ENCODE data around the gene PRKD2. TPM values are rescaled to one million over a fixed set of nuclear protein-coding genes. Genes with fewer than 3 reads are reported as not detected.

PRKD2 gene
- total RNA-seq, 3 donors from 2014 or later, result 52.5 to 70.5 (median 62.9) TPM

DNA sequence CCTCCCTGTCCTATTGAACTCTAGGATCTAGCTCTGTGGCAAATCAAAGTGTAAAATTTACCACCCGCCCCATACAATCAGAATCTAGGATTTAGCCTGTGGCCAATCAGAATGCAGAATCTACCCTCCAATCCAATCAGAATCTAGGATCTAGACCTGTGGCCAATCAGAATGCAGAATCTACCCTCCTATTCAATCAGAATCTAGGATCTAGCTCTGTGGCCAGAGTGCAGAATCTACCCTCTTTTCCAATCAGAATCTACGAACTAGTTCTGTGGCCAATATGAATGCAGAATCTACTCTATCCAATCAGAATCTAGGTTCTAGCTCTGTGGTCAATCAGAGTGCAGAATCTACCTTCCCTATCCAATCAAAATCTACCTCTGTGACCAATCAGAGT lies 25.8 kb downstream of the PRKD2 start:
- DNase-seq, result no peak
- Histone ChIP-seq H3K36me3 (ENCODE audit: low read depth) (peaks cover 20% of the 10 kb centered on the region), H3K4me1 (ENCODE audit: low read depth) (no peaks in the 10 kb centered on the region), H3K9me3 (no peaks in the 10 kb centered on the region), H3K4me3 (no peak overlapping the region)
- no peak for ATAC-seq
- TF ChIP-seq, protein P1, sequence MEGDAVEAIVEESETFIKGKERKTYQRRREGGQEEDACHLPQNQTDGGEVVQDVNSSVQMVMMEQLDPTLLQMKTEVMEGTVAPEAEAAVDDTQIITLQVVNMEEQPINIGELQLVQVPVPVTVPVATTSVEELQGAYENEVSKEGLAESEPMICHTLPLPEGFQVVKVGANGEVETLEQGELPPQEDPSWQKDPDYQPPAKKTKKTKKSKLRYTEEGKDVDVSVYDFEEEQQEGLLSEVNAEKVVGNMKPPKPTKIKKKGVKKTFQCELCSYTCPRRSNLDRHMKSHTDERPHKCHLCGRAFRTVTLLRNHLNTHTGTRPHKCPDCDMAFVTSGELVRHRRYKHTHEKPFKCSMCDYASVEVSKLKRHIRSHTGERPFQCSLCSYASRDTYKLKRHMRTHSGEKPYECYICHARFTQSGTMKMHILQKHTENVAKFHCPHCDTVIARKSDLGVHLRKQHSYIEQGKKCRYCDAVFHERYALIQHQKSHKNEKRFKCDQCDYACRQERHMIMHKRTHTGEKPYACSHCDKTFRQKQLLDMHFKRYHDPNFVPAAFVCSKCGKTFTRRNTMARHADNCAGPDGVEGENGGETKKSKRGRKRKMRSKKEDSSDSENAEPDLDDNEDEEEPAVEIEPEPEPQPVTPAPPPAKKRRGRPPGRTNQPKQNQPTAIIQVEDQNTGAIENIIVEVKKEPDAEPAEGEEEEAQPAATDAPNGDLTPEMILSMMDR (IDR thresholded peaks at IDR 0.05), result no peak
- intact Hi-C loops (cut with DNase I, micrococcal nuclease), result no loop called here

- ATAC-seq (no peak), DNase-seq (no peak)
- H3K4me1 ChIP-seq (ENCODE audit: low read depth), result no peaks in the 10 kb centered on the region
- intact Hi-C loops (cut with DNase I, micrococcal nuclease), result no loop called here
- TF ChIP-seq, protein P1 (IDR thresholded peaks at IDR 0.05), result no peak
- no peaks in the 10 kb centered on the region for H3K9me3 ChIP-seq
- peaks cover 23% of the 10 kb centered on the region for H3K36me3 ChIP-seq (ENCODE audit: low read depth)
- no peak overlapping the region for H3K4me3 ChIP-seq
Observed at GRCh38 chr19:46689358-46689757, 27.6 kb downstream of the PRKD2 start.

DNA sequence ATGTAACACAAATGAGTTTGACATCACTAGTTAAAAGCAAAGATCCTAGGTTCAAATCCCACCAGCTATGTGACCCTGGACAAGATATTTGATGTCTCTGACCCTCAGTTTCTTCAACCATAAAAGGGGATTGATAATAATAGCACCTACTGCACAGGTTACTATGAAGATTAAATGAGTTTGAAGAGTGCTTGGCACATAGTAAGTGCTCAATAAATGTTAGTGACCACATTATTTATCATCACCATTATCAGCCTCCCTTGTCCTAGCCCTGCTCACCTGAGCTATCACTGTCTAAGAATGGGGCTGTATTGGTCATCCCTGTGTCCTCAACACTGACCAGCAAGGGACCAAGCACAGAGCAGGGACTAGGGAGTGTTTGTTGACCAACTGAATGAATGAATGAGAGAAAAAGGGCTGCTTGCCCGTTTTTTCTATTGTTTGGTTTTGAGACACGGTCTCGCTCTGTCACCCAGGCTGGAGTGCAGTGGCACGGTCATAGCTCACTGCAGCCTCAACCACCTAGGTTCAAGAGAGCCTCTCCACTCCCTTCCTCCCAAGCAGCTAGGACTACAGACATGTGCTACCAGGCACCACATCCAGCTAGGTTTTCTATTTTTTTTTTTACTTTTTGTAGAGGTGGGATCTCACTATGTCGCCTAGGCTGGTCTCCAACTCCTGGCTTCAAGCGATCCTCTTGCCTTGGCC lies 29.3 kb downstream of the PRKD2 start:
- no peaks in the 10 kb centered on the region for H3K9me3 ChIP-seq
- DNase-seq (no peak), ATAC-seq (no peak)
- H3K4me3 ChIP-seq, result no peak overlapping the region
- no peaks in the 10 kb centered on the region for H3K4me1 ChIP-seq (ENCODE audit: low read depth)
- TF ChIP-seq, protein P1 (IDR thresholded peaks at IDR 0.05), result no peak
- intact Hi-C loops (cut with DNase I, micrococcal nuclease), result no loop called here
- H3K36me3 ChIP-seq (ENCODE audit: low read depth), result peaks cover 13% of the 10 kb centered on the region

- peaks cover 7% of the 10 kb centered on the region for H3K36me3 ChIP-seq (ENCODE audit: low read depth)
- H3K4me1 ChIP-seq (ENCODE audit: low read depth), result no peaks in the 10 kb centered on the region
- TF ChIP-seq, protein P1 (IDR thresholded peaks at IDR 0.05), result no peak
- H3K4me3 ChIP-seq, result no peak overlapping the region
- DNase-seq, result no peak
- intact Hi-C loops (cut with DNase I, micrococcal nuclease), result no loop called here
- no peak for ATAC-seq
- no peaks in the 10 kb centered on the region for H3K9me3 ChIP-seq
Observed at GRCh38 chr19:46685189-46685588, 31.7 kb downstream of the PRKD2 start.

- peaks cover 10% of the 10 kb centered on the region for H3K36me3 ChIP-seq (ENCODE audit: low read depth)
- intact Hi-C loops (cut with DNase I, micrococcal nuclease), result no loop called here
- no peaks in the 10 kb centered on the region for H3K9me3 ChIP-seq
- H3K4me1 ChIP-seq (ENCODE audit: low read depth), result no peaks in the 10 kb centered on the region
- peak in 2 of 3 donors; percentile 53 to 61 for DNase-seq
- TF ChIP-seq, protein P1 (IDR thresholded peaks at IDR 0.05), result no peak
- H3K4me3 ChIP-seq, result no peak overlapping the region
- ATAC-seq, result peak; percentile 83
Observed at GRCh38 chr19:46678110-46678732, 38.7 kb downstream of the PRKD2 start.

All from mucosa of descending colon (tissue), 3 donors.